ENCODE results near the gene TPPP2.

Gene TPPP2

GRCh38 chr14:21053184-21054122, 23.4 kb downstream of the TPPP2 start:
- no peak overlapping the region for H3K4me3 ChIP-seq (ENCODE audit: low read length)
- no peak for TF ChIP-seq CTCF (IDR thresholded peaks at IDR 0.05; ENCODE audit: insufficient read depth, low read depth, low read length, missing control alignments)
- DNase-seq (ENCODE audit: low read depth), result no peak

GRCh38 chr14:21054123-21054767, 24.2 kb downstream of the TPPP2 start:
- no peak overlapping the region for H3K4me3 ChIP-seq (ENCODE audit: low read length)
- TF ChIP-seq CTCF (IDR thresholded peaks at IDR 0.05; ENCODE audit: insufficient read depth, low read depth, low read length, missing control alignments), result no peak
- DNase-seq (ENCODE audit: low read depth), result no peak

GRCh38 chr14:21054768-21055145, 24.7 kb downstream of the TPPP2 start:
- no peak for TF ChIP-seq CTCF (IDR thresholded peaks at IDR 0.05; ENCODE audit: insufficient read depth, low read depth, low read length, missing control alignments)

GRCh38 chr14:21055432-21056117, 25.6 kb downstream of the TPPP2 start:
- DNase-seq (ENCODE audit: low read depth), result no peak
- no peak overlapping the region for H3K4me3 ChIP-seq (ENCODE audit: low read length)
- no peak for TF ChIP-seq CTCF (IDR thresholded peaks at IDR 0.05; ENCODE audit: insufficient read depth, low read depth, low read length, missing control alignments)

More at GRCh38 chr14:21054768-21055145, 24.7 kb downstream of the TPPP2 start:
- no peak overlapping the region for H3K4me3 ChIP-seq (ENCODE audit: low read length)
- no peak for DNase-seq (ENCODE audit: low read depth)

- TF ChIP-seq CTCF (IDR thresholded peaks at IDR 0.05; ENCODE audit: insufficient read depth, low read depth, low read length, missing control alignments), result no peak
- no peak overlapping the region for H3K4me3 ChIP-seq (ENCODE audit: low read length)
- DNase-seq (ENCODE audit: low read depth), result peak; percentile 61
Measured at GRCh38 chr14:21056520-21057163, 26.6 kb downstream of the TPPP2 start.

- TF ChIP-seq CTCF (IDR thresholded peaks at IDR 0.05; ENCODE audit: insufficient read depth, low read depth, low read length, missing control alignments), result no peak
- no peak within 1 kb of the TSS for H3K4me3 ChIP-seq (ENCODE audit: low read length)
- DNase-seq (ENCODE audit: low read depth), result peak; percentile 50
Measured at GRCh38 chr14:21057803-21058675, 28.0 kb downstream of the TPPP2 start, which contains the start of gene RNASE8. RNASE8 (plus strand) TSS chr14:21057822; CDS start chr14:21057893, 71 bp downstream.

All from epithelial cell of esophagus (primary cell).